A549 (cell line): Measurements from ENCODE around the gene CSRP2.

Source experiments
- CTCF ChIP-seq: fragments of >200 bp; sonication (Bioruptor Twin); formaldehyde crosslinking; IDR thresholded peaks from 3 replicates; pipeline ENCODE4 v1.5.1; 2016
- POLR2A ChIP-seq: IDR thresholded peaks from 2 replicates; pipeline ENCODE4 v1.6.1; 2012; ENCODE audit warnings: mild to moderate bottlenecking, low read length
- TP53 ChIP-seq: fragments of 250-450 bp; sonication (Bioruptor Pico); IDR thresholded peaks from 2 replicates; pipeline ENCODE4 v1.5.0; 2021; ENCODE audit warnings: mild to moderate bottlenecking, moderate library complexity

- TF ChIP-seq POLR2A (no peak), CTCF (no peak), TP53 (CRISPR knock-in tag) (no peak)
Observed at GRCh38 chr12:76922866-76923265, 44.0 kb upstream of the CSRP2 start.
